ENCODE results near the gene POLR3G.

Gene POLR3G

DNA sequence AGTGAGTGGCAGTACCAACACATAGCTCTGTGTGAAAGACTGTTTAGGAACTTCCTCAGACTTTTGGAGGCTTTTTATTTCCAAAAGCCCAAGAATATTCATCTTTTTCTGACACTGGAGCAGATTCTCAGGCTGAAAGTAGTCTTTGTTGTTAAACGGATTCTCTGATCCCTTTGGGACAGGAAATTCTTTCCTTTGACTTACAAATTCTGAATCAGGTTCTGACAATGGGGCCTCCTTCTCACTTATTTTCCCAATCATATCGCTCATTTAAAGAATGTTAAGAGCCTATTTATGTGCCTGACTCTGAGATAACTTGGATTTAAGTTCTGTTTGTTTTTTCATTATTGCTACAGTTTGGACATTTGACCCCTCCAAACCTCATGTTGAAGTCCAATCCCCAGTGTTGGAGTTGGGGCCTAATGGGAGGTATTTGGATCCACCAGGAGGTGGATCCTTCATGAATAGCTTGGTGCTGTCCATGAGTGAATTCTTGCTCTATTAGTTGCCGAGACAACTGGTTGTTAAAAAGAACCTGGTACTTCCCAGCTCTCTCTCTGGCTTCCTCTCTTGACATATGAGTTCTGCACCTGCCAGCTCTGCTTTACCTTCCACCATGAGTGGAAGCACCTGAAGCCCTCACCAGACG lies 79.8 kb downstream of the POLR3G start:
- DNase-seq: no peak

GRCh38 chr5:90555666-90556065 lies 81.0 kb downstream of the POLR3G start:
- no peak for DNase-seq

DNA sequence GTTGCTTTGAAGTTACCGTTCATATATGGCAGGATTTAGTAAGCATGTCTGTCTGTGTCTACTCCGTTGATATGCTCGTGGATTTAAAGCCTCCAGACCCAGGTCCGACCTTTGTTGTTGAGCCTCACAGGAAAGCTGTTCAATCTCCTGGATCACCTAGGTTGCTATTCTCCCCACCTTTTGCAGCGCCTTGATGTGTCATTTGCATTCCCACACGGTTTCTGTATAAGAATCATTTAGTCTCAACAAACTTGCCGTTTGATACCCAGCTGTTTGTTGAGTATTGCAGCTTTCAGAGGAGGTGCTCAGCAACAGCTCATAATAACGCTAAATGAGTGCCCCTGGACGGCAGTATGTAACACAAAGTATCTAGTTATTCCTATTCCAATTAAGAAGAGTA lies 82.7 kb downstream of the POLR3G start:
- no peak for DNase-seq

DNA sequence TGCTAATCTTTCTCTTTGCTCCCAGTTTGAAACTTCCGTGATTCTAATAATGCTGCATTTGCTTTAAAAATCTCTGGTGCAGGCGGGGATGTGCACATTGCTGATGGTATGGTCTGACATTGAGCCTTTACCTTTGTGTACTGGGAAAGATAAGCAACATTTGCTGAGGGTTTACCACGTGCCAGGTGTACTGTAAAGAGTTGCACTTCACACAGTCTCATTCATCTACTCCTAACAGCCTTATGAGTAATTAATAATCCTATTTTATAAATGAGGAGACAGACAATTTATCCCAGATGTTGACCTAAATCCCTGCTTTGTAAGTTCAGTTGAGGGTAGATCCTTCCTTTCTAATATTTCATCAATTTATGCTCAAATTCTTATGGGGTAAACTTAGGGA lies 83.2 kb downstream of the POLR3G start:
- DNase-seq: no peak

- no peak for DNase-seq
These were observed 83.9 kb downstream of the POLR3G start, which contains the start of gene ADGRV1 for GRCh38 chr5:90558344-90559192. Gene ADGRV1, plus strand, starts transcription at chr5:90558797. Its CDS starts 99 bp downstream, at chr5:90558896.

GRCh38 chr5:90560771-90561170 lies 86.1 kb downstream of the POLR3G start:
- no peak for DNase-seq

DNA sequence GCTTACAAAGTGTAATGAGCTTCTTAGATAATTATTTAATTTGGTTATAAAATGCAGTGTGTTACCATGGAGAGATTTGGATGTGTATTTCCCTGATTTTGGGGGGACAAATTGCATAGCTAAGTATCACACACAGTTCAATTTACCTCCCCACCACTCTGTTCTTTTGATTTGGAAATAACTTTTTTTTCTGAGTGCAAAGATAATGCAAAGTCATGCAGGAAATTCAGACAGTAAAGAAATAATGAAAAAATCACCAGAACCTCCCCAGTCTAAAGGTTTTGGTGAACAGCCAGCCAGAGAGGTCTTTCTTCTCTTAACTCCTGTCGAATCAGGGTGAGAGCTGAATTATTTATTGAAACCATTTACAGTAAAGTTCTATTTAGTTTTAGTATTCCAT lies 87.1 kb downstream of the POLR3G start:
- no peak for DNase-seq

GRCh38 chr5:90562341-90562740 lies 87.7 kb downstream of the POLR3G start:
- DNase-seq: no peak

- no peak for DNase-seq
These were observed 88.4 kb downstream of the POLR3G start for GRCh38 chr5:90563108-90563507.

Data from OCI-M1 (cell line).